ENCODE data around the gene BIRC2. TPM values are rescaled to one million over a fixed set of nuclear protein-coding genes. Genes with fewer than 3 reads are reported as not detected.

The BIRC2 gene
- total and polyA plus RNA-seq, 10 of the 15 experiments (the other 5 are each of a cell fraction or from before 2014, with no cell fraction given), result 13.8 to 75.8 (median 26.5) TPM

- no peak for TF ChIP-seq MEF2A (IDR thresholded peaks at IDR 0.05; ENCODE audit: insufficient read depth, low read depth, low read length)
- TF ChIP-seq SRF (IDR thresholded peaks at IDR 0.05; ENCODE audit: low read depth in 2 of 2, low read length in 2 of 2), result no peak
- TF ChIP-seq POLR2AphosphoS5 (IDR thresholded peaks at IDR 0.05; ENCODE audit: low read length), result no peak
- no peak for TF ChIP-seq IRF4 (IDR thresholded peaks at IDR 0.05; ENCODE audit: low read depth, low read length)
- TF ChIP-seq CREM (IDR thresholded peaks at IDR 0.05; ENCODE audit: low read depth), result no peak
- no peak for TF ChIP-seq SP1 (IDR thresholded peaks at IDR 0.05; ENCODE audit: low read depth, low read length)
- TF ChIP-seq KAT2A (conservative IDR thresholded peaks at IDR 0.05; ENCODE audit: control insufficient read depth, low read depth, low read length), result no peak
- no peak for TF ChIP-seq CBFB (IDR thresholded peaks at IDR 0.05; ENCODE audit: low read depth)
- no peak for TF ChIP-seq CHD2 (IDR thresholded peaks at IDR 0.05; ENCODE audit: borderline replicate concordance, low read depth, low read length)
Measured at GRCh38 chr11:102387043-102387781, 40.2 kb downstream of the BIRC2 start (continued).

- no peak for FAIRE-seq
- 68% methylated on average over 4 of the region's 4 CpGs for WGBS (ENCODE audit: insufficient coverage, insufficient replicate concordance, low lambda C conversion rate, missing lambda C conversion rate)
- RAD21 ChIA-PET (ENCODE audit: unreplicated experiment), result interaction anchor here (0.7 to 6.7 kb wide), 20 partner anchors 9 to 280 kb away, joined by 3 to 112 read pairs (median 7); no protein-coding TSS in a partner anchor
- no TSS peak for BruUV-seq (replicated peaks)
- CTCF ChIA-PET, result interaction anchor here (1.4 to 10.9 kb wide), 26 partner anchors 9 to 276 kb away, joined by 4 to 172 read pairs (median 18); no protein-coding TSS in a partner anchor
- no peak overlapping the region for H3K4me2 ChIP-seq (ENCODE audit: control insufficient read depth, insufficient read depth)
- H4K20me1 ChIP-seq (ENCODE audit: control insufficient read depth, insufficient read depth), result no peaks in the 10 kb centered on the region
- in situ Hi-C loops (cut with MboI), result loop anchor here (25.0 kb wide), 1 partner anchor 98 kb away; no protein-coding TSS in a partner anchor
- peaks cover 9 to 14% of the 10 kb centered on the region in 2 experiments; a peak in 3 of 4 replicates for H3K36me3 ChIP-seq (ENCODE audit: control insufficient read depth in 2 of 2, insufficient read depth in 2 of 2, low read length in 1 of 2)
- no peak for DNase-seq (ENCODE audit: low read depth, low spot score)
- no peaks in the 10 kb centered on the region; the same call in 1 of the 2 replicates for H3K4me1 ChIP-seq (ENCODE audit: control insufficient read depth, insufficient read depth, low read length)
- no peaks in the 10 kb centered on the region; the same call in 1 of the 2 replicates for H3K79me2 ChIP-seq (ENCODE audit: control insufficient read depth, insufficient read depth, low read length)
- H2AFZ ChIP-seq (ENCODE audit: control insufficient read depth, low read depth, low read length), result no peak overlapping the region
- H3K27me3 ChIP-seq (replicated peaks in 1 of 2; ENCODE audit: control insufficient read depth in 2 of 2, insufficient read depth in 2 of 2, low read length in 1 of 2), result no peaks in the 10 kb centered on the region
- H3K9me3 ChIP-seq (replicated peaks; ENCODE audit: control insufficient read depth, insufficient read depth, low read length), result peaks cover 5% of the 10 kb centered on the region; the same call in 2 of the 3 replicates
- H3K4me3 ChIP-seq, result no peak overlapping the region
- no peak overlapping the region for H3K9ac ChIP-seq (ENCODE audit: control insufficient read depth, insufficient read depth, low read length)
- no peak overlapping the region for H3K27ac ChIP-seq (ENCODE audit: control insufficient read depth, insufficient read depth)
- ATAC-seq, result no peak
- SMC1A ChIA-PET (ENCODE audit: uncharacterized antibody, unreplicated experiment), result interaction anchor here (1.0 to 13.6 kb wide), 16 partner anchors 12 to 277 kb away, joined by 3 to 168 read pairs (median 8); no protein-coding TSS in a partner anchor
- intact Hi-C loops (cut with micrococcal nuclease; ENCODE audit: unreplicated experiment), result no loop called here
- POLR2A ChIA-PET, result interaction anchor here (0.6 to 2.0 kb wide), 8 partner anchors 8 to 223 kb away, joined by 3 to 8 read pairs (median 5); no protein-coding TSS in a partner anchor
- TF ChIP-seq EED (IDR thresholded peaks at IDR 0.05; ENCODE audit: low read depth), result no peak
- no peak for TF ChIP-seq IKZF1 (conservative IDR thresholded peaks at IDR 0.05)
- TF ChIP-seq PRDM15 (CRISPR knock-in tag; IDR thresholded peaks at IDR 0.05), result no peak
- TF ChIP-seq PKNOX1 (IDR thresholded peaks at IDR 0.05), result no peak
- no peak for TF ChIP-seq SMARCA5 (IDR thresholded peaks at IDR 0.05)
- TF ChIP-seq, protein P1, sequence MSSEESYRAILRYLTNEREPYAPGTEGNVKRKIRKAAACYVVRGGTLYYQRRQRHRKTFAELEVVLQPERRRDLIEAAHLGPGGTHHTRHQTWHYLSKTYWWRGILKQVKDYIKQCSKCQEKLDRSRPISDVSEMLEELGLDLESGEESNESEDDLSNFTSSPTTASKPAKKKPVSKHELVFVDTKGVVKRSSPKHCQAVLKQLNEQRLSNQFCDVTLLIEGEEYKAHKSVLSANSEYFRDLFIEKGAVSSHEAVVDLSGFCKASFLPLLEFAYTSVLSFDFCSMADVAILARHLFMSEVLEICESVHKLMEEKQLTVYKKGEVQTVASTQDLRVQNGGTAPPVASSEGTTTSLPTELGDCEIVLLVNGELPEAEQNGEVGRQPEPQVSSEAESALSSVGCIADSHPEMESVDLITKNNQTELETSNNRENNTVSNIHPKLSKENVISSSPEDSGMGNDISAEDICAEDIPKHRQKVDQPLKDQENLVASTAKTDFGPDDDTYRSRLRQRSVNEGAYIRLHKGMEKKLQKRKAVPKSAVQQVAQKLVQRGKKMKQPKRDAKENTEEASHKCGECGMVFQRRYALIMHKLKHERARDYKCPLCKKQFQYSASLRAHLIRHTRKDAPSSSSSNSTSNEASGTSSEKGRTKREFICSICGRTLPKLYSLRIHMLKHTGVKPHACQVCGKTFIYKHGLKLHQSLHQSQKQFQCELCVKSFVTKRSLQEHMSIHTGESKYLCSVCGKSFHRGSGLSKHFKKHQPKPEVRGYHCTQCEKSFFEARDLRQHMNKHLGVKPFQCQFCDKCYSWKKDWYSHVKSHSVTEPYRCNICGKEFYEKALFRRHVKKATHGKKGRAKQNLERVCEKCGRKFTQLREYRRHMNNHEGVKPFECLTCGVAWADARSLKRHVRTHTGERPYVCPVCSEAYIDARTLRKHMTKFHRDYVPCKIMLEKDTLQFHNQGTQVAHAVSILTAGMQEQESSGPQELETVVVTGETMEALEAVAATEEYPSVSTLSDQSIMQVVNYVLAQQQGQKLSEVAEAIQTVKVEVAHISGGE (CRISPR knock-in tag; IDR thresholded peaks at IDR 0.05), result no peak
Measured at GRCh38 chr11:102389253-102389652, 42.2 kb downstream of the BIRC2 start.

All from GM12878 (cell line).